ENCODE results near the gene VPS9D1. TPM values are rescaled to one million over a fixed set of nuclear protein-coding genes. Genes with fewer than 3 reads are reported as not detected.

VPS9D1 gene
- total RNA-seq, 1 donor from 2014 or later, result 1.6 TPM

DNA sequence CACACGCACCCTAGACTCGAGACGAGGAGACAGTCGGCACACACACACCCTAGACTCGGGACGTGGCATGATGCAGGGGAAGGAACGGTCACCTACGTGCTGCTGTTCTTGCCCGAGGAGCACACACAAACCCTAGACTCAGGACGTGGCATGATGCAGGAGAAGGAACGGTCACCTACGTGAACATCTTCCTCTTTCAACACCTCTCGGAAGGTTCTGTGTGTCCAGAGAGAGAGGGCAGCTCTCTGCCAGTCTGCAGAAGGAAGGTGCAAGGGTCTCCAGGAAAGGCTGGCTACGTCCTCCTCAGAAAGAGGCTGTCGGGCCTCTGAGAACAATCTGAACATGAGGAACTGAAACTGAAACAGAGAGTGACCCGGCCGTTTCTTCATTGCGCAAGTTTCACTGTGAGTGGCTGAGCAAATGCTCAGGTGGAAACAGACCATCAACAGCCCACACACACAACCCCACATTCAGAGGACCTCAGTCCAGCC is 44.1 kb upstream of the VPS9D1 start:
- H3K4me1 ChIP-seq, result no peaks in the 10 kb centered on the region
- H3K27me3 ChIP-seq, result no peaks in the 10 kb centered on the region
- H3K27ac ChIP-seq, result no peak overlapping the region
- no peaks in the 10 kb centered on the region for H3K36me3 ChIP-seq
- Mint-ChIP-seq H3K9me3 (no peaks in the 10 kb centered on the region), H3K4me3 (no peak overlapping the region), H3K27me3 (ENCODE audit: insufficient read depth, low read depth) (peaks cover 2% of the 10 kb centered on the region), H3K4me1 (no peaks in the 10 kb centered on the region), H3K36me3 (peaks cover 31% of the 10 kb centered on the region), H3K27ac (no peak overlapping the region)
- H3K4me3 ChIP-seq, result no peak overlapping the region
- H2AFZ ChIP-seq (replicated peaks), result no peak overlapping the region
- H3K4me2 ChIP-seq, result no peak overlapping the region
- no peaks in the 10 kb centered on the region for H4K20me1 ChIP-seq (ENCODE audit: low read depth)
- TF ChIP-seq, protein P1, sequence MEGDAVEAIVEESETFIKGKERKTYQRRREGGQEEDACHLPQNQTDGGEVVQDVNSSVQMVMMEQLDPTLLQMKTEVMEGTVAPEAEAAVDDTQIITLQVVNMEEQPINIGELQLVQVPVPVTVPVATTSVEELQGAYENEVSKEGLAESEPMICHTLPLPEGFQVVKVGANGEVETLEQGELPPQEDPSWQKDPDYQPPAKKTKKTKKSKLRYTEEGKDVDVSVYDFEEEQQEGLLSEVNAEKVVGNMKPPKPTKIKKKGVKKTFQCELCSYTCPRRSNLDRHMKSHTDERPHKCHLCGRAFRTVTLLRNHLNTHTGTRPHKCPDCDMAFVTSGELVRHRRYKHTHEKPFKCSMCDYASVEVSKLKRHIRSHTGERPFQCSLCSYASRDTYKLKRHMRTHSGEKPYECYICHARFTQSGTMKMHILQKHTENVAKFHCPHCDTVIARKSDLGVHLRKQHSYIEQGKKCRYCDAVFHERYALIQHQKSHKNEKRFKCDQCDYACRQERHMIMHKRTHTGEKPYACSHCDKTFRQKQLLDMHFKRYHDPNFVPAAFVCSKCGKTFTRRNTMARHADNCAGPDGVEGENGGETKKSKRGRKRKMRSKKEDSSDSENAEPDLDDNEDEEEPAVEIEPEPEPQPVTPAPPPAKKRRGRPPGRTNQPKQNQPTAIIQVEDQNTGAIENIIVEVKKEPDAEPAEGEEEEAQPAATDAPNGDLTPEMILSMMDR (IDR thresholded peaks at IDR 0.05), result no peak
- TF ChIP-seq EZH2 (IDR thresholded peaks at IDR 0.05) (no peak), EZH2phosphoT487 (IDR thresholded peaks at IDR 0.05) (no peak)
- H3F3A ChIP-seq (ENCODE audit: low read depth), result no peaks in the 10 kb centered on the region
- H3K9me3 ChIP-seq (ENCODE audit: low read depth), result no peaks in the 10 kb centered on the region
- DNase-seq (ENCODE audit: low spot score), result no peak
- H3K9ac ChIP-seq, result no peak overlapping the region
- no peaks in the 10 kb centered on the region for H3K79me2 ChIP-seq (ENCODE audit: low read depth)

DNA sequence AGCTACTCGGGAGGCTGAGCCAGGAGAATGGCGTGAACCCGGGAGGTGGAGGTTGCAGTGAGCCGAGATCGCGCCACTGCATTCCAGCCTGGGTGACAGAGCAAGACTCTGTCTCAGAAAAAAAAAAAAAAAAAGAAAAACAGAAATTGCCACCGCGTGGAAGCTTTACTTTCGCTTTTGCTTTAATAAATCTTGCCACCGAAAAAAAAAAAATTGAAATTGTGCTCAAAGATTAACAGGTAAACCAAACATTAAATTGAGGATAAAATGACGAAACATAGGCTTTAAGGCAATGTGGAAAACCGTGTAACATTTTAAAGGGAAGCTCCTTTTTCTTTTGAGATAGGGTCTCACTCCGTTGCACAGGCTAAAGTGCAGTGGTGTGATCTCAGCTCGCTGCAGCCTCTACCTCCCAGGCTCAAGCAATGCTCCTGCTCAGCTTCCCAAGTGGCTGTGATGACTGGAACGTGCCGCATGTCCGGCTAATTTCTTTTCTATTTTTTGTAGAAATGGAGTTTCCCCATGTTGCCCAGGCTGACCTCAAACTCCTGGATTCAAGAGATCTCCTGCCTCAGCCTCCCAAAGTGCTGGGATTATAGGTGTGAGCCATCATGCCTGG is 40.7 kb upstream of the VPS9D1 start:
- Histone ChIP-seq H4K20me1 (ENCODE audit: low read depth) (no peaks in the 10 kb centered on the region), H2AFZ (replicated peaks) (no peak overlapping the region), H3K9ac (no peak overlapping the region), H3K27me3 (no peaks in the 10 kb centered on the region), H3K36me3 (no peaks in the 10 kb centered on the region), H3K27ac (no peak overlapping the region), H3K9me3 (ENCODE audit: low read depth) (no peaks in the 10 kb centered on the region), H3F3A (ENCODE audit: low read depth) (no peaks in the 10 kb centered on the region), H3K4me1 (no peaks in the 10 kb centered on the region), H3K79me2 (ENCODE audit: low read depth) (no peaks in the 10 kb centered on the region), H3K4me3 (no peak overlapping the region), H3K4me2 (no peak overlapping the region)
- Mint-ChIP-seq H3K4me3 (no peak overlapping the region), H3K27ac (no peak overlapping the region), H3K36me3 (peaks cover 29% of the 10 kb centered on the region), H3K9me3 (no peaks in the 10 kb centered on the region), H3K27me3 (ENCODE audit: insufficient read depth, low read depth) (no peaks in the 10 kb centered on the region), H3K4me1 (no peaks in the 10 kb centered on the region)
- no peak for TF ChIP-seq EZH2 (IDR thresholded peaks at IDR 0.05)
- TF ChIP-seq, protein P1 (IDR thresholded peaks at IDR 0.05), result no peak
- TF ChIP-seq EZH2phosphoT487 (IDR thresholded peaks at IDR 0.05), result no peak
- DNase-seq (ENCODE audit: low spot score), result no peak

DNA sequence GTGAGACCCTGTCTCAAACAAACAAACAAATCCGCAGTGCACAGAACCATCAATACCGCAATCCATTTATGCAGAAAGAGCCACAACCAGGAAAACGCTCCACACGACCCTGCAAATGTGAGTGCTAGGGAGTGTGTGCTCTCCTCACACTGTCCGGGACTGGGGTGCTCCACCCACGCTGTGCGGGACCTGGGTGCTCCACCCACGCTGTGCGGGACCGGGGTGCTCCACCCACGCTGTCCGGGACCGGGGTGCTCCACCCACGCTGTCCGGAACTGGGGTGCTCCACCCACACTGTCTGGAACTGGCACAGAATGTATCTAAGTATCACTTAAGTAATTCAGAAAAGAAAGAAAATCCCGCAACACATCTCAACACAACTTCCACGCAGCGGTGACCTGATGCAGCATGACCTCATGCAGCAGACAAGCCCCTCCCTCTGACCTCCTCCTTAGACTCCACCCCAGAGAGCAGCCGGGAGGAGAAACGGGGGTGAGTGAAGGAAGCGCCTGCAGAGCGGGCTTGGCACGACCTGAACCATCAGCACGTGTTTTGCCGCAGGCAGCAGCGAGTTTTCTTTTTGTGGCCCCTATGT is 39.1 kb upstream of the VPS9D1 start:
- no peak for TF ChIP-seq EZH2 (IDR thresholded peaks at IDR 0.05)
- H2AFZ ChIP-seq (replicated peaks), result no peak overlapping the region
- H3F3A ChIP-seq (ENCODE audit: low read depth), result no peaks in the 10 kb centered on the region
- Mint-ChIP-seq H3K36me3 (peaks cover 34% of the 10 kb centered on the region), H3K4me1 (no peaks in the 10 kb centered on the region), H3K9me3 (no peaks in the 10 kb centered on the region), H3K4me3 (no peak overlapping the region), H3K27me3 (ENCODE audit: insufficient read depth, low read depth) (no peaks in the 10 kb centered on the region), H3K27ac (no peak overlapping the region)
- no peaks in the 10 kb centered on the region for H3K79me2 ChIP-seq (ENCODE audit: low read depth)
- no peak overlapping the region for H3K4me3 ChIP-seq
- H3K4me2 ChIP-seq, result no peak overlapping the region
- H3K36me3 ChIP-seq, result no peaks in the 10 kb centered on the region
- H3K9me3 ChIP-seq (ENCODE audit: low read depth), result no peaks in the 10 kb centered on the region
- DNase-seq (ENCODE audit: low spot score), result no peak
- H3K4me1 ChIP-seq, result no peaks in the 10 kb centered on the region
- H3K27ac ChIP-seq, result no peak overlapping the region
- no peak overlapping the region for H3K9ac ChIP-seq
- H3K27me3 ChIP-seq, result no peaks in the 10 kb centered on the region
- no peaks in the 10 kb centered on the region for H4K20me1 ChIP-seq (ENCODE audit: low read depth)

DNA sequence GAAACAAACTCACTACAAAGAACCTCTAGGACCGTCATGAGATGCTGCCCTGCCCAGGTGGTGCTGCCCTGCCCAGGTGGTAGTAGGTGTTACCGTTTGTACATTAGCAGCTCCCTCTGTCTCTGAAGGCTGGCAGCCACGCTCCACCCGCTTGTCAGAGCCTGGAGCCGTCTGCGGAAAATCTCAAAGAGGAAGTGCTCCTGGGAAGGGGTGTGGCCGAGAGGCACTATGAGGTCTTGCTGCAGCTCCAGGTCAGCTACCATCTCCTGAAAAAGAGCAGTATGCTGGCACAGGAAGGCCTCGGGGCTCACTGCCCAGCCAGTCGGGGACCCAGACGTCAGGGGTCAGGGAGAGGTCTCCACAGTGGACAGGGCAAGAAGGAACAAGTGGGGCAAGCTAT is 28.9 kb upstream of the VPS9D1 start:
- H3K4me1 Mint-ChIP-seq, result no peaks in the 10 kb centered on the region
- H3K4me3 Mint-ChIP-seq, result no peak overlapping the region
- H3K9ac ChIP-seq, result no peak overlapping the region
- H3F3A ChIP-seq (ENCODE audit: low read depth), result no peaks in the 10 kb centered on the region
- H3K36me3 ChIP-seq, result no peaks in the 10 kb centered on the region
- H3K4me1 ChIP-seq, result no peaks in the 10 kb centered on the region
- H3K36me3 Mint-ChIP-seq, result peaks cover 24% of the 10 kb centered on the region
- H3K79me2 ChIP-seq (ENCODE audit: low read depth), result no peaks in the 10 kb centered on the region
- H3K4me3 ChIP-seq, result no peak overlapping the region
- H3K27ac ChIP-seq, result no peak overlapping the region
- no peak for DNase-seq (ENCODE audit: low spot score)
- H2AFZ ChIP-seq (replicated peaks), result no peak overlapping the region
- TF ChIP-seq EZH2phosphoT487 (IDR thresholded peaks at IDR 0.05) (no peak), EZH2 (IDR thresholded peaks at IDR 0.05) (no peak)
- TF ChIP-seq, protein P1 (IDR thresholded peaks at IDR 0.05), result no peak
- H3K27me3 ChIP-seq, result no peaks in the 10 kb centered on the region
- H3K27me3 Mint-ChIP-seq (ENCODE audit: insufficient read depth, low read depth), result no peaks in the 10 kb centered on the region
- H3K27ac Mint-ChIP-seq, result peak overlapping the region; percentile 82
- no peak overlapping the region for H3K4me2 ChIP-seq
- H4K20me1 ChIP-seq (ENCODE audit: low read depth), result no peaks in the 10 kb centered on the region
- H3K9me3 ChIP-seq (ENCODE audit: low read depth), result no peaks in the 10 kb centered on the region
- no peaks in the 10 kb centered on the region for H3K9me3 Mint-ChIP-seq
